NOMO-1 (cell line): Measurements from ENCODE around the gene CST4.
"Not testable (repeated sequence)": the region's sequence is repeated elsewhere in the genome, so short reads cannot be mapped to it uniquely, and the experiment has no call there.

ENCODE experiments used
- DNase-seq, 2 experiments: peaks; one replicate each; lab custom pipeline; 2025; ENCODE audit not compliant: unreplicated experiment in 2 of 2; lab: John Stamatoyannopoulos, UW

Gene CST4

GRCh38 chr20:23688684-23689398 lies at the start of gene CST4:
Gene CST4 (minus strand): TSS chr20:23689038. CDS start chr20:23688969, 69 bp downstream.
- not testable (repeated sequence) for DNase-seq

- not testable (repeated sequence) for DNase-seq
Observed at GRCh38 chr20:23735391-23735790, 46.6 kb upstream of the CST4 start.

- DNase-seq = not testable (repeated sequence)
Observed at GRCh38 chr20:23734949-23735348, 46.1 kb upstream of the CST4 start.

- not testable (repeated sequence) for DNase-seq
Observed at GRCh38 chr20:23734440-23734839, 45.6 kb upstream of the CST4 start.

GRCh38 chr20:23727016-23727415 lies 38.2 kb upstream of the CST4 start:
- no peak for DNase-seq

- DNase-seq = no peak
Observed at GRCh38 chr20:23725102-23725501, 36.3 kb upstream of the CST4 start.

GRCh38 chr20:23723659-23724307 lies 34.9 kb upstream of the CST4 start:
- DNase-seq = not testable (repeated sequence)

GRCh38 chr20:23722851-23723250 lies 34.0 kb upstream of the CST4 start:
- DNase-seq = not testable (repeated sequence)

GRCh38 chr20:23721962-23722361 lies 33.1 kb upstream of the CST4 start:
- no peak for DNase-seq

- not testable (repeated sequence) for DNase-seq
Observed at GRCh38 chr20:23719351-23719750, 30.5 kb upstream of the CST4 start.

GRCh38 chr20:23711778-23712177 lies 22.9 kb upstream of the CST4 start:
- not testable (repeated sequence) for DNase-seq

GRCh38 chr20:23710771-23711170 lies 21.9 kb upstream of the CST4 start:
- no peak for DNase-seq

- no peak for DNase-seq
Observed at GRCh38 chr20:23705895-23706294, 17.1 kb upstream of the CST4 start.

GRCh38 chr20:23702021-23702420 lies 13.2 kb upstream of the CST4 start:
- DNase-seq = no peak

- no peak for DNase-seq
Observed at GRCh38 chr20:23700931-23701330, 12.1 kb upstream of the CST4 start.

GRCh38 chr20:23697947-23698346 lies 9.1 kb upstream of the CST4 start:
- DNase-seq = no peak

GRCh38 chr20:23695068-23695395 lies 6.2 kb upstream of the CST4 start:
- DNase-seq = not testable (repeated sequence)

GRCh38 chr20:23694178-23695067 lies 5.6 kb upstream of the CST4 start:
- not testable (repeated sequence) for DNase-seq

- DNase-seq = not testable (repeated sequence)
Observed at GRCh38 chr20:23692725-23693619, 4.1 kb upstream of the CST4 start.

GRCh38 chr20:23691675-23692074 lies 2.8 kb upstream of the CST4 start:
- no peak for DNase-seq
